ENCODE results near the gene SMARCAL1.

GRCh38 chr2:216465579-216466195 is 53.4 kb downstream of the SMARCAL1 start:
- TF ChIP-seq CTCF (IDR thresholded peaks at IDR 0.05) (no peak), POLR2AphosphoS5 (IDR thresholded peaks at IDR 0.05) (no peak), POLR2A (IDR thresholded peaks at IDR 0.05) (no peak)
